Activated CD8-positive, alpha-beta memory T cell treated with anti-CD3 and anti-CD28 coated beads for 36 hours (primary cell): ENCODE results near the gene GPR180. TPM values are rescaled to one million over a fixed set of nuclear protein-coding genes. Genes with fewer than 3 reads are reported as not detected.

Experiments
- CTCF ChIA-PET: fragments of 350-600 bp; sonication (Branson Sonifier 250); formaldehyde crosslinking; loops from one replicate; lab custom pipeline; 2021; ENCODE audit warnings: antibody characterized with exemption; lab: Charles Lee
- POLR2A ChIA-PET: fragments of 350-600 bp; sonication (Branson Sonifier 250); formaldehyde crosslinking; loops from one replicate; lab custom pipeline; 2021; ENCODE audit warnings: antibody characterized with exemption; lab: Charles Lee
- total RNA-seq, 2 experiments: library from RNA; stranded (reverse); gene quantifications; one replicate each; pipeline ENCODE4 v1.2.3, GENCODE V29; 2021

Gene GPR180
- total RNA-seq, 2 experiments from 2014 or later = 8.7 to 9.1 TPM

- ChIA-PET CTCF (no interaction called here), POLR2A (no interaction called here)
Measured at GRCh38 chr13:94673851-94674250, 72.2 kb downstream of the GPR180 start.

DNA sequence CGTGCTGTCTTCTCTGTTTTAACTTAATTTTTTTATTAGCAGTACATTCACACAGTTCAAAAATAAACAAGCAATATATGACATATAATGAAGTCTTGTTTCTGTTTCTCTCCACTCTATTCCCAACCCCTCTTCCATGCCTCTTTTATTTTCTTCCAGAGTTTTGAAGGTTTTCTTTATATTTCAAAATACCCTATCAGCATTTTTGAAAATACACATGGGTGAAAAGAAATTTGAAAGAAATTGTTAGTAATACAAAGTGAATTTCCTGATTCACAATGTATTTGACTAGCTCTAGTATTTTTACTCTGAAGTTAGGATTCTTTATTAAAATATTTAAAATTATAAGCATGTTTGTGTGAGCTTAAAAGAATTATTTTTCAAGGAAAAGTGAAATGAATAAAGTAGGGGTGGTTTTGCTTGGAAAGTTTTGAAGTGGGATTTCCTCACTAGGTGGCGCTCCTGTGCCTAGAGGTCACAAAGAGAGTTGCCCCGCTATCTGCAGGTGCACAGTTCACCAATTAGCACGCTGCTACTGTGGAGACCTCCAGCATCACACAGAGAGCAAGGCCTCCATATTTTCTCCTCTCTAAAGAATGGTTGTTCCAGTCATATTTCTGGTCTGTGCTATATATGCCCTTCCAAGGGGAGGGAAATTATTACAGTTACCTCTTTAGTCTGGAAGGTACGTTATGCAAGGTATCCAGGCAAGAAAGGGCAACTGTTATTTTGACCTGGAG, 73.1 kb downstream of the GPR180 start:
- CTCF ChIA-PET = no interaction called here
- POLR2A ChIA-PET = no interaction called here

- ChIA-PET POLR2A (no interaction called here), CTCF (no interaction called here)
Measured at GRCh38 chr13:94677799-94678198, 76.1 kb downstream of the GPR180 start.

GRCh38 chr13:94678845-94679244, 77.2 kb downstream of the GPR180 start:
- ChIA-PET POLR2A (no interaction called here), CTCF (no interaction called here)

DNA sequence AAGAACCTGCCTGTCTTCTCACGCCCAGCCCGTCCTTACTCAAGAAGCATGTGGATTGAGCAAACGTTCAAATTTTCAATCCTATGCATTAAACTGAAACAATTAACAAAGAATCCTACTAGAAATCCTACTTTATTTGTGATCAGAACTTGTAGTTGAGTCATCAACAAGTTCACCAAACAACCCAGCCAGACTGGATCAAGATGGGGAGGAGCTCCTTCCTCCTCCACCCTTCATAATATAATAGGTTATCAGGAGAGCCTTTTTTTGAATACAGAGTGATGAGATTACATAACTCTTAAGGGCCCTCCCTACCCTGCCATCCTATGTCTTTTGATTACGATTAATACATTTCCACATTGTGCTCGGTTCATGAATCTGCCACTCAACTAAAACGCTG, 78.0 kb downstream of the GPR180 start:
- ChIA-PET POLR2A (no interaction called here), CTCF (no interaction called here)

GRCh38 chr13:94682229-94682628, 80.6 kb downstream of the GPR180 start:
- ChIA-PET POLR2A (no interaction called here), CTCF (interaction anchor here (0.6 kb wide), 1 partner anchor 107 kb away, joined by 4 read pairs; no protein-coding TSS in a partner anchor)

GRCh38 chr13:94683409-94683808, 81.8 kb downstream of the GPR180 start:
- ChIA-PET POLR2A (no interaction called here), CTCF (no interaction called here)

Other genes with a start within 250 kb of the GPR180 start
- under 1 TPM in 1 of 2 experiments, not detected in 1; 0.11 TPM for gene DCT, start 122.2 kb upstream of the GPR180 start, total RNA-seq
- gene TGDS, start 5.7 kb upstream of the GPR180 start, total RNA-seq = 10 to 100 TPM; 23.2 to 23.7 TPM
- not detected for gene SOX21, start 110.7 kb downstream of the GPR180 start, total RNA-seq